ENCODE measurements around the gene URB1. TPM values are rescaled to one million over a fixed set of nuclear protein-coding genes. Genes with fewer than 3 reads are reported as not detected.
A peak's percentile ranks its signal among the peaks of the same experiment; 100 is the strongest.
"Not testable (repeated sequence)": the region's sequence is repeated elsewhere in the genome, so short reads cannot be mapped to it uniquely, and the experiment has no call there.

Gene URB1
- total and polyA plus RNA-seq, 11 donors: 4.6 to 26.0 (median 11.1) TPM

DNA sequence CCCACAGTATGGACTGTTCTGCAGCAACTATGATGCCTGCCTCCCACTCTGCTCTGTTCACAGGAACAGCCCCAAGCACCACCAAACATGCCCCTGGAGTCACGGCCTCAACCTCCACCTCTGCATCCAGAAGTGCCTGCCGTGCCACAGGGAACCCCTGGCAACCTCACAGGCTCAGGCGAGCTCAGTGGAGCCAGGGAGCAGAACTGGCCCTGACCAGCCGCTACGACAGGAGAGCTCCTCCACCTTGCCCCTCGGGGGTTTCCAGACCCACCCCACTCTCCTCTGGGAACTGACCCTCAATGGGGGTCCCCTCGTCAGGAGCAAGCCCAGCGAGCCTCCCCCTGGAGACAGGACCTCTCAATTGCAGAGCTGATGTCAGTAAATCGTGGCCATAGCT, 81.2 kb downstream of the URB1 start:
- peak in 1 of 4 donors; percentile 16 for ATAC-seq
- Histone ChIP-seq H3K36me3 (peaks cover 0 to 61% (median 39%) of the 10 kb centered on the region in 9 donors), H3K9me3 (no peaks in the 10 kb centered on the region), H3K27me3 (no peaks in the 10 kb centered on the region), H3K27ac (no peak overlapping the region), H3K4me3 (no peak overlapping the region), H3K4me1 (peaks cover 0 to 22% (median 0%) of the 10 kb centered on the region in 12 donors)
- TF ChIP-seq POLR2A (IDR thresholded peaks at IDR 0.05): no peak
- TF ChIP-seq, protein P1, sequence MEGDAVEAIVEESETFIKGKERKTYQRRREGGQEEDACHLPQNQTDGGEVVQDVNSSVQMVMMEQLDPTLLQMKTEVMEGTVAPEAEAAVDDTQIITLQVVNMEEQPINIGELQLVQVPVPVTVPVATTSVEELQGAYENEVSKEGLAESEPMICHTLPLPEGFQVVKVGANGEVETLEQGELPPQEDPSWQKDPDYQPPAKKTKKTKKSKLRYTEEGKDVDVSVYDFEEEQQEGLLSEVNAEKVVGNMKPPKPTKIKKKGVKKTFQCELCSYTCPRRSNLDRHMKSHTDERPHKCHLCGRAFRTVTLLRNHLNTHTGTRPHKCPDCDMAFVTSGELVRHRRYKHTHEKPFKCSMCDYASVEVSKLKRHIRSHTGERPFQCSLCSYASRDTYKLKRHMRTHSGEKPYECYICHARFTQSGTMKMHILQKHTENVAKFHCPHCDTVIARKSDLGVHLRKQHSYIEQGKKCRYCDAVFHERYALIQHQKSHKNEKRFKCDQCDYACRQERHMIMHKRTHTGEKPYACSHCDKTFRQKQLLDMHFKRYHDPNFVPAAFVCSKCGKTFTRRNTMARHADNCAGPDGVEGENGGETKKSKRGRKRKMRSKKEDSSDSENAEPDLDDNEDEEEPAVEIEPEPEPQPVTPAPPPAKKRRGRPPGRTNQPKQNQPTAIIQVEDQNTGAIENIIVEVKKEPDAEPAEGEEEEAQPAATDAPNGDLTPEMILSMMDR (IDR thresholded peaks at IDR 0.05): no peak
- 96 to 100% (median 98%) methylated on average over 1 to 9 of the region's 9 CpGs for WGBS, 4 donors
- DNase-seq: no peak
- intact Hi-C loops (cut with DNase I): no loop called here

DNA sequence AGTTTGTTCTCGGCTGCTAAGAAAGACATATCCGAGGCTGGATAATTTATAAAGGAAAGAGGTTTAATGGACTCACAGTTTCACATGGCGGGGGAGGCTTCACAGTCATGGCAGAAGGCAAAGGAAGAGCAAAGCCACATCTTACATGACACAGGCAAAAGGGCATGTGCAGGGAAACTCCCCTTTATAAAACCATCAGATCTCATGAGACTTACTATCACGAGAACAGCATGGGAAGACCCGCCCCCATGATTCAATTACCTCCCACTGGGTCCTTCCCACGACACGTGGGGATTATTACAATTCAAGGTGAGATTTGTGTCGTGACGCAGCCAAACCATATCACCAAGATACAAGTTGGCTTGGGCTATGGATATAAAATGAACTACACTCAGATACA, 81.8 kb downstream of the URB1 start:
- ATAC-seq; intact Hi-C loops (cut with DNase I); H3K9me3 ChIP-seq; DNase-seq; H3K4me3 ChIP-seq; H3K27ac ChIP-seq; H3K27me3 ChIP-seq: not testable (repeated sequence)
- H3K4me1 ChIP-seq: peaks cover 0 to 23% (median 0%) of the 10 kb centered on the region in 12 donors
- WGBS, 4 donors: 88 to 94% (median 91%) methylated on average over 9 of the region's 9 CpGs
- peaks cover 0 to 54% (median 33%) of the 10 kb centered on the region in 9 donors for H3K36me3 ChIP-seq

DNA sequence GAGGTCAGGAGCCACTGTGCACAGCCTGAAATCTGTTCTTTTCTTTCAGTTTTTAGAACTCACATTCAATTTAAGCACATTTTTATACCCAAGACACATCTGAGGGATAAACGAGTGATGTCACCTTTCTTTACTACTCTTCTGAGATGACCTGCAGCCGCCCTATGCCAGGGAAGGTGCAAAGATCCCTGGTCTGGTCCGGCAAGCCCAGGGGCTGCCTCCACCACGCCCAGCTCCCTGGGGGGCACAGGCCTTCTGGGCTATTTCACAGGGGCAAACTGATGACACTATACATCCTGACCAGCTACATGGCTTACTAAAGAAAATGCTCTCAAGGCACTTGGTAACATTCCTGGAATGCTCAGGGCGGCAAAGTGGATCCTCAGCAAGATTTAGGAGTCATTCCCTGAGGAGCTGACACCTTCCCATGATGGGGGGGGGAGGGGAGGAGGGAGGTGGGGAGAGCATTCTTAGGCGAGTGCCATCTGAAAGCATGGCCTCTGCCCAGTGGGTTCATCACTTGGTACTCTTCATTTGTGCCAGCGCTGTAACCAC, 82.8 kb downstream of the URB1 start:
- intact Hi-C loops (cut with DNase I): no loop called here
- TF ChIP-seq POLR2A (IDR thresholded peaks at IDR 0.05): no peak
- TF ChIP-seq, protein P1 (IDR thresholded peaks at IDR 0.05): no peak
- peaks cover 0 to 44% (median 24%) of the 10 kb centered on the region in 9 donors for H3K36me3 ChIP-seq
- 89 to 91% (median 90%) methylated on average over 7 of the region's 7 CpGs for WGBS, 4 donors
- no peaks in the 10 kb centered on the region for H3K9me3 ChIP-seq
- H3K4me1 ChIP-seq: peaks cover 0 to 19% (median 0%) of the 10 kb centered on the region in 12 donors
- ATAC-seq: no peak
- no peak overlapping the region for H3K4me3 ChIP-seq
- no peak overlapping the region for H3K27ac ChIP-seq
- DNase-seq: peak in 1 of 5 donors; percentile 3
- no peaks in the 10 kb centered on the region for H3K27me3 ChIP-seq

DNA sequence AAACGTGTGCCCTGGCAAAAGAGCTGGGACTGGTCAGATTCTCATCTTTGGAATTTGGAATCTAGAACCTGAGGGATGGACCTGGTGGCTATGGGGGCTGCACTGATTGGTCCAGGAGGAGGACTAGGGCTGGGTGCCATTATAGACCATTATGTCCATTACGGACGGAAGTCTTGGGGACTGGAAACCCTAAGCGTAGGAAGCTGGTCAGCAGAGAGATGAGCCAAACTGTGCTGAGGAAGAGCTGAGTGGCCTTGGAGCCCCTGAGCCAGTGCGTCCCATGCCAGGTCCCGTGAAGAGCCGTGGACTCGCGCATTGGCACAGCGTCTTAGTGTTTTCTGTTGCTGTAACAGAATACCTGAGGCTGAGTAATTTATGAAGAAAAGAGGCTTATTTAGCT, 84.1 kb downstream of the URB1 start:
- ATAC-seq: no peak
- Histone ChIP-seq H3K27me3 (no peaks in the 10 kb centered on the region), H3K27ac (no peak overlapping the region), H3K36me3 (peaks cover 0 to 31% (median 13%) of the 10 kb centered on the region in 9 donors), H3K4me1 (peaks cover 0 to 19% (median 0%) of the 10 kb centered on the region in 12 donors), H3K4me3 (no peak overlapping the region), H3K9me3 (no peaks in the 10 kb centered on the region)
- peak in 1 of 5 donors; percentile 3 for DNase-seq
- intact Hi-C loops (cut with DNase I): no loop called here
- TF ChIP-seq, protein P1 (IDR thresholded peaks at IDR 0.05): no peak
- no peak for TF ChIP-seq POLR2A (IDR thresholded peaks at IDR 0.05)
- 91 to 96% (median 93%) methylated on average over 10 of the region's 10 CpGs for WGBS, 4 donors

DNA sequence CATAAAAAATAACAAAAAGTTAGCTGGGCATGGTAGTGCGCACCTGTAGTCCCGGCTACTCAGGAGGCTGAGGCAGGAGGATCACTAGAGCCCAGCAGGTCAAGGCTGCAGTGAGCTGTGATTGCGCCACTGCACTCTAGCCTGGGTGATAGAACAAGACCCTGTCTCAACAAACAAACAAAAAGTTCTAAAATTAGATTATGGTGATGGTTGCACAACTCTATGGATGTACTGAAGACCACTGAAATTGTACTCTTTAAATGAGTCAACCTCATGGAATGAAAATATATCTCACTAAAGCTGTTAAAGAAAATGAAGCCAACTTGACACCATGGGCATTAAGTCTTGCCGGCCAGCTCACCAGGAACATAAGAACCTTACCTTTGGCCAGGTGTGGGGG, 85.1 kb downstream of the URB1 start:
- intact Hi-C loops (cut with DNase I): no loop called here
- TF ChIP-seq POLR2A (IDR thresholded peaks at IDR 0.05): no peak
- TF ChIP-seq, protein P1 (IDR thresholded peaks at IDR 0.05): no peak
- no peak for ATAC-seq
- H3K27me3 ChIP-seq: no peaks in the 10 kb centered on the region
- H3K4me1 ChIP-seq: peaks cover 0 to 14% (median 0%) of the 10 kb centered on the region in 12 donors
- WGBS, 4 donors: 96 to 98% (median 97%) methylated on average over 4 of the region's 4 CpGs
- peaks cover 0 to 23% (median 5%) of the 10 kb centered on the region in 9 donors for H3K36me3 ChIP-seq
- no peak overlapping the region for H3K27ac ChIP-seq
- no peak for DNase-seq
- H3K9me3 ChIP-seq: no peaks in the 10 kb centered on the region
- H3K4me3 ChIP-seq: no peak overlapping the region

Measured in heart left ventricle (tissue), 16 donors.